ENCODE data around the gene MAST2.

Gene MAST2

DNA sequence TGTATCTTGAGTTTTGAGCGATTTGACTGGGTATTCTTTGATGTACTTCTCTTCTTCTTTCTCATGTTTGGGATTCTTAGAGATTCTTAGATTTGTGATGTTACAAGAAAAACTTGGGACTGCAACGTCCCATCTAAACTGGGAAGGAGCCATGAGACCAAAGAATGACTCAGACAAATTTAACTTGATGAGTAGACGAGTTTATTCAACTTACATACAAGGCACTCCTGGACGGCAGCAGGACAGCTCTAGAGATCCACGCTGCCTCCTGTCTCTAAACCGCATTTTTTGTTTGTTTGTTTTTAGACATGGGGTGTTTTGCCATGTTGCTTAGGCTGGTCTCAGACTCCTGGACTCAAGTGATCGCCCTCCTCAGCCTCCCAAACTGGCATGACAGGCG lies 191.9 kb downstream of the MAST2 start:
- DNase-seq = no peak

DNA sequence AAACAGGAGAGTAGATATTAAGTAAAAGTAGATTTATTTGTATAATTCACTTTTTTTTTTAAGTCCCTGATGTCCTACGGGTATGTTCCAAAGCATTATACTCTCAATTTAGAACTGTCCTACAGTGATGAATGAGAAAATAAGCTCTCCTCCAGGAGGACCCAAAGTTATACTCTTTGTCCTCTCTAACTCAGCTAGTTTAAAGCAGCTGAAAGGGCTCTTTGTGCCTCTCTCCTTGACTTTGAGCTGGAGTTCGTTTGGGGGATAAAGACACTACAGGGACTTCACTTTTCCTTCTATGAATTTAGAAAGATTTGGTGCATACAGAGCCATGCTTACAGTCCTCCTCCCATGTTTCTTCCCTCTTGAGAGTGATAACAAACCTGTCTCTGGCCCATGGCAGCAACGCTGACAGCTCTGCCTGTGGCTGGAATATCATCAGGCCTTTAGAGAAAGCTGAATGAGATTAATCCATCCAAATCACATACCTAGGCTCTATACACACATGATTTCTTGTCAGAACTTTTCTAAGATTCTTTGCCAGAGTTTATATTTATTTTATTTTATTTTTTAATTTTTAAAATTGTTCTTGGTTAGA lies 194.7 kb downstream of the MAST2 start:
- no peak for DNase-seq

DNA sequence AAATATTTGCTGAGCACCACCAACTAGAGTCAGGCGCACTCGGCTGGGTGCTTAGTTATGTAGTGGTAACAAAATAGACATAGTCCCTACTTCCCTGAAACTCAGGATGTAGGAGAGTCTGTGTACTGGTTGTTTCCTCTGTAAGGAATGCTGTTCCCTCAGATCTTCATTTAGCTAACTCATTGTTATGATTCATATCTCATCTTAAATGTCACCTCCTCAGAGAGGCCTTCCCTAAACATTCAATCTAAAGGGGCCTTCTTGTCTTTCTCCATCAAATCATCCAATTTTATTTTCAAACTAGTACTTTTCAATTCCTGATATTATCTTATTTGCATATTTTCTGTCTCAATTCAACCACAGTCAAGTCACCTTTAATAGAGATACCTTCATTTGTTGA lies 196.1 kb downstream of the MAST2 start:
- DNase-seq = no peak

DNA sequence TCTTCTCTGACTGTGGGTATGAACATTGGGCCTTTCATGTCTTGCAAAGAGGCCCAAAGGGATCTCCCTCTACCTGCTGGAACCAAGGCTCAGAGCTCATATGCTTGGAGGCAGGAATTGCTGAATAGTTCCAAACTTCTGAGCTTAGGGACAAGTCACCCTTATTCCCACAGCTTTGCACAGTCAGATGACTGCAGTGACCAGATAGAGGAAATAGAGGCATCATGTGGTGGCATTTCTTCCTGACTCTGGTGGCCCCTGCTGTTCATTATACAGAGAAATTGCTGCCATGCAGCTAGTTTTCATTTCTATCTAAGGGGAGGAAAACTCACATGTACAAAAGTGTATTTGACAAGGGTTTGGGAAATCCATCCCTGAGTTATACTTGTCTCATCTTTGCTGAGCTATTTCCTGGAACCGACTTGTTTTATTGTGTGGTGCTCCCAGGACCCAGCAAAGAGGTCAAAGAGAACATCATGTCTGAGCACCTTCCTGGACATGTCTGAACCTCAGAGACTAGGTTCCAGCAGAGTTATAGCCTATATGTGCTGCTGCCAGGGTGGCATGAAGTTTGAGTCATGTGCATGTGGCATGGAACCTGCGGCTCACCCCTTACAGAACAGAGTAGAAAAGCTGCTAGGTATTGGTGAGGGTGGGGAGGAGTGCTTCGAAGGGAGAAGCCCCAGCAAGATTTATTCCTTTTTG lies 197.8 kb downstream of the MAST2 start:
- DNase-seq = no peak

DNA sequence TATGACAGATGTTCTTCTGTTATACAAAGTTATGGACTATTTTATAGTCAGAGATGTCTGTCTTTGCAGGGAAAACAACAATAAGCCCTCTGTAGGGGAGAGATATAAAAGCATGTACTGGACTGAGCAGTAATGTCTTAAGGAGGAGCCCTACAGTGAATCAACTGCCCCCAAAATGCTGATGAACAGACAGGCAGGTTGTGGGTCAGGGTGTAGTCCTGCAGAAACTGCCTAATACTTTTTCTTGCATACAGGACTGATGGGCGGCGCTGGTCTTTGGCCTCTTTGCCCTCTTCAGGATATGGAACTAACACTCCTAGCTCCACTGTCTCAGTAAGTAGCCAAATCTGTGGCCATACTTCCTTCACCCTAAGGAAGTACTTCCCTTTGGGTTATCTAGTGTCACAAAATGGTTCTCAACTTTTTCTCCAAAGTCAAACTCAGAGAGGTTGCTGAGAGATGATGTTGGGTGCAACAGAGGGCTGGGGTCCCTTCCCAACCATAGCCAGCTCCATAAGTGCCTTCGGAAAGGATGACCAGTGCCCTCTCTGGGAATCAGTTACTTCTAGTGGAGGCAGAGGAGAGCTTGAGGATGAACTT lies 199.2 kb downstream of the MAST2 start:
- DNase-seq = no peak

DNA sequence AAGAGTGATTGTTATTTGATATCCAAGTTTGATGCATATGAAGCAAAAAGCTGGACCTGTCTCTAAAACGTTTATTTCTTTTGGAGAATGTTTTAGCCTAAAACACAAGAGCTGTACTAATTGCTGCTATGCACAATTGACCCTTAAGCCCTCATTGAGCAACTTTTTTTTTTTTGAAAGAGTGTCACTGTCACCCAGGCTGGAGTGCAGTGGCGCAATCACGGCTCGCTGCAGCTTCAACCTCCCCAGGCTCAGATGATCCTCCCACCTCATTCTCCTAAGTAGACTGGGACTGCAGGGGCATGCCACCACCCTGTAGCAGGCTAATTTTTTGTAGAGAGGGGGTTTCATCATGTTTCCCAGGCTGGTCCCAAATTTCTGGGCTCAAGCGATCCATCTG lies 199.9 kb downstream of the MAST2 start:
- no peak for DNase-seq

DNA sequence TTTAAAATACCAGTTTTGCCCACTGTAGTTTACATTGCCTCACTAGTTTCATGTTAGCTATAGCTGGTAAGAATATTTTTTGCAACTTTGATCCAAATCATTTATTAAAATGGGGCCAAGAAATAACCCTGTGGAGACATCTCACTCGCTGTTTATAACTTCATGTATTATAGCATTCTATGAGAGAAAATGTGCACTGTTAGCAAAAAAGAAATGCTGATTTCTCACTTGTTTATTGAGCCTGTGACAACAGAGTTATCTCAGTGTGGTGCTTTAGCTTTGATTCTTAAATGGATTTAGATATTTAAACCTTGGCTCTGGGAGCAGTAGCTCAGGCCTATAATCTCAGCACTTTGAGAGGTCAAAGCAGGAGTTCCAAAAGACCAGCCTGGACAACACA lies 201.1 kb downstream of the MAST2 start:
- no peak for DNase-seq

DNA sequence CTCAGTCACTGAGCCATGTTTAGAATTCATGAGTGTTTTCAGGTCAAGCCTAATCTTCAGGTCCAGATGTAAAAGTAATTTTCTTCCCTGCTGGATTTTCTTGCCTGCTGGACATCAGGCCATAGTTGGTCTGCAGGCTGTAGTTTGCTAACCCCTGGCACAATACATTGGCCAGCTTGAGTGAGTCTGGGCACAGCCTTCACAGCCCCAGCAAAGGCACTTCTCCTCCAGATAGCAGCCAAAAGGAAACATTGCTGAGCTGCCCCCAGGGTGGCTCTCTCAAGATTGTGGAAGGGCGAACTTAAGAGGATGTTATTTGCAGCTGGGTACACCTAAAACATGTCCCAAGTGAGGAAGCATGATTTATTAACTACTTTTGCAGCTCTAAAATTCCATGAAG lies 202.2 kb downstream of the MAST2 start:
- no peak for DNase-seq

DNA sequence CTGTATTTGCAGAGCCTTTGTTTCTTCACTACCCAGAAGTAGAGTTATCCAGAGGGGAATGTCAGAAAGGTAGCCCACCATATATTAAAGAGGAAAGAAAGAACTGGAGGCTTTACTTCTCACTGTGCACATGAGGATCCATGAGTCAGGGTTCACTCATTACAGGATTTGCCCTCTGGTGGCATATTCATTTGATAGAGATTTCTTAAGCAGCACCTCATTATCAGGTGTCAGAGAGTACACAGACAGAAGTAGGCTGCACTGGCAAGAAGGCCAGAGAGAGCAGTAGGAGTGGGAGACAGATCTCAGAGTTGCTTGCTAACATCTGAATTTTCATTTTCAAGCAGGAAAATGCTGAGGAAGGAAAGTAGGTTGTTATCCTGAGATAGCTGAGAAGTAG lies 205.2 kb downstream of the MAST2 start:
- DNase-seq = no peak

DNA sequence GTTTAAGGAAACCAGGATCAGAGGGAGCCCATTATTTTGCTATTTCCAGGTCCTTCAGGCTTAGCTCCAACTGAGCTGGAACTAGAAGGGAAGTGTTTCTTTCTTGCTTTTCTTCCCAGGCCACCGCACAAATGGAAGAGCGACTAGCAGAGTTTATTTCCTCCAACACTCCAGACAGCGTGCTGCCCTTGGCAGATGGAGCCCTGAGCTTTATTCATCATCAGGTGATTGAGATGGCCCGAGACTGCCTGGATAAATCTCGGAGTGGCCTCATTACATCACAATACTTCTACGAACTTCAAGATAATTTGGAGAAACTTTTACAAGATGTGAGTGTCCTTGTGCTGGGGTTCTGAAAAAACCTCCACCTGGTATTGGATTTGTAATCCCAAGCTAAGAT lies 207.2 kb downstream of the MAST2 start:
- no peak for DNase-seq

DNA sequence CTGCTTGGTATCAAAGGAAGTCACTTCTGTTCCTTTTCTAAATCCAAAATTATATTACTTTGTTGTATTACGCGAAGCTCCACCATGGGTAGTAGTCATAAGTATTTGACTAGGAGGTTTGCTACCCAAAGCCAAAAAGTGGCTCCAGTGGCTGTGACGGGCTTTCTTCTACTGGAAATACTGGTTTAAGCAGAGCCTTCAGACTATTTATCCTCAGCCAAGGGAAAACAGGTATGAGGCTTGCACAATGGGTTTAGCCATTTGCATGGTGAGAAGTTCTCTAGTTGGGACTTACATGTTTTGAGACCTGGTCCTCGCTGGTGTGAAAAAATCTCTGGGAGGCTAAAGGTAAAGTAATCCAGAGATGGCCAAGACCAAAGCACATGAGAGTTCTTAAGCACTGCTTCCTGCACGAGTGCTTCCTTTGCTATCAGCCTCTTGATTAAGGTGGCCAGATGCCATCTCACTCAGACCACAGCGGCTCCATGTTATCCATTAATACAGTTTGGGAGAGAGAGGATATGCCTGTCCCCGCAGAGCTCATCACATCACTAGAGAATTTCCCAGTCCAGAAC lies 207.8 kb downstream of the MAST2 start:
- no peak for DNase-seq

DNA sequence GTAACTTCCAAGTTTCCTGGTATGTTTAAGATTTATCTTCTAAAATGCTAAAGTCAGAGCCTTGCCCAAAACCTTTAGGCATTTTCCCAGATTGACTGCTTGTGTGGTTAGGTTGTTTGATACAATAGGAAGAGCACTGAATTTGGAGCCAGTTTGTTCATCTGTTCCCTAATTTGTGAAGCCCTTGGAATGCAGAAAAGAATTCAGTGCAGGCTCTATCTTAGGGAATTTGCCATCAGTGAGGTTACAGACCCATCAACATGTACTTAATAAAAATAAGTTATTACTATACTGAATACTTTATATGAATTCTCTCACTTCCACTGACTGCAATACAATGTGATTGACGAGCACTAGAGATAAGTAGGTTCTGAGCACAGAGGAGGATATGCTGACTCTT lies 208.8 kb downstream of the MAST2 start:
- DNase-seq = no peak

DNA sequence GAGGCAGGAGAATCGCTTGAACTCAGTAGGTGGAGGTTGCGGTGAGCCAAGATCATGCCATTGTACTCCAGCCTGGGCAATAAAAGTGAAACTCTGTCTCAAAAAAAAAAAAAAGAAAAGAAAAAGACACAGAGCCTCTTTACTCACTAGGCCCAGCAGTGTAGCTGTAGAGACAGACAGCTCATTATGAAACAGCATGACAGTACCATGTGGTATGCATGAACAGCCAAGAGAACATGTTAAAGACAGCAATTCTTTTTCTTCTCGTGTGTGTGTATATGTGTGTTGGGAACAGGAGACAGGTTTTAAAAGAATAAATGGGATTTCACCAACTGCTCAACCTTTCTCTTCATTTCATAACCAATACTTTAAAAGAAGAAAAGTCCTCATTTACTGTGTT lies 210.2 kb downstream of the MAST2 start:
- no peak for DNase-seq

DNA sequence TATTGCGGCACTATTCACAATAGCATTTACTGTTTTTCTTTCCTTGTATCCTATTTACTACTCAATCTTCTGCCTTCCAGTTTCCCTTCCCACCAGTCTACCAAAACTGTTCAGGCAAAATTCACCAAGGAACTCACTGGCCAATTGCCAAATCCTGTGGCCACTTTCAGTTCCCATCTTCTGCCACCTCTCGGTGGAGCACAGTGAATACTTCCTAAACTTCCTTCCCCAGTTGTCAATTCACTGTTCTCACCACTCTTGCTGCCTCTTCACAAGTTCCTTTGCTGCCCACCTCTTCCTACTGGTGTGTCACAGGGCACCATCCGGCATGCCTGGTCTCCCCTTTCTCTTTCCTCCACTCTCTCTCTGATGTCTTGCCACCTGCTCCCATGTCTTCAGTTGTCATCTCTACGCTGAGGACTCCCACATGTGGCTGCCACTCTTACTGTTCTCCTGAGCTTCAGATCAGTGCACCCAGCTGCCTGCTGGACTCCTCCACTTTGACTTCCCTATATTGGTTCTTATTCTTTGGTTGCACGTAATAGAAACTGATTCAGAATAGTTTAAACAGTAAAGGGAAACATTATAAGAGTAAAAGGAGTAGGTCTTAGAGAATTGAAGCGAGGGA lies 214.6 kb downstream of the MAST2 start:
- DNase-seq = no peak

DNA sequence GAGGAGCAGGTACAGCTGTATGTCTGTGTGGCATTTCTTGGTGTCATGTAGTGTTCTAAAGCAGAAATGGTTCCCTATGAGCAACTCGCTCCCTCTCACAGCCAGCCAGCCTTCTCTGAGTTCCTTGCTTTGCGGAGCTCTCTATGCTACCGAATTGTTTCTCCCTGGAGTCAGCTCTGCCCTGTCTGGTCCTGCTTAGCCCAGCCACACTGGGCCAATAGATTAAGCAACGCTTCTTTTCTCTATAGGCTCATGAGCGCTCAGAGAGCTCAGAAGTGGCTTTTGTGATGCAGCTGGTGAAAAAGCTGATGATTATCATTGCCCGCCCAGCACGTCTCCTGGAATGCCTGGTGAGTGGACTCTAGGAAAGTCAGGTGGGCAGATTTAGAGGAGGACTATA lies 215.9 kb downstream of the MAST2 start:
- no peak for DNase-seq

DNA sequence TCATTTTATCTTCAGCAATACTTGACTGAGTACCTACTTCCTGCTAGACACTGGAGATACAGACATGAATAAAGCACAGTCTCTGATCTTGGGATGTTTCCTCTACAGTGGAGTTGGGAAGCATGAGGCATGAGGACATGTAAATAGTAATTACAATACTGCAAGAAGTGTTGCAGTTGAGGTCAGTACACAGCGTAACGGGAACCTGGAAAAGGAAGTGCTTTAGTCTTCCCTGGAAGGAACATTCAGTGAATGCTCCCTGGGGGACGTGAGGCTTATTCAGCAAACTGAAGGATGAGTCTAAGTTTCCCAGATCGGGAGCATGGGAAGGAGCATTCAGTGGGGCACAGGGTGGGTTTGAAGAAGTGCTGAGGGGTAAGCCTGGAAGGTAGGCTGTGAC lies 216.6 kb downstream of the MAST2 start:
- no peak for DNase-seq

DNA sequence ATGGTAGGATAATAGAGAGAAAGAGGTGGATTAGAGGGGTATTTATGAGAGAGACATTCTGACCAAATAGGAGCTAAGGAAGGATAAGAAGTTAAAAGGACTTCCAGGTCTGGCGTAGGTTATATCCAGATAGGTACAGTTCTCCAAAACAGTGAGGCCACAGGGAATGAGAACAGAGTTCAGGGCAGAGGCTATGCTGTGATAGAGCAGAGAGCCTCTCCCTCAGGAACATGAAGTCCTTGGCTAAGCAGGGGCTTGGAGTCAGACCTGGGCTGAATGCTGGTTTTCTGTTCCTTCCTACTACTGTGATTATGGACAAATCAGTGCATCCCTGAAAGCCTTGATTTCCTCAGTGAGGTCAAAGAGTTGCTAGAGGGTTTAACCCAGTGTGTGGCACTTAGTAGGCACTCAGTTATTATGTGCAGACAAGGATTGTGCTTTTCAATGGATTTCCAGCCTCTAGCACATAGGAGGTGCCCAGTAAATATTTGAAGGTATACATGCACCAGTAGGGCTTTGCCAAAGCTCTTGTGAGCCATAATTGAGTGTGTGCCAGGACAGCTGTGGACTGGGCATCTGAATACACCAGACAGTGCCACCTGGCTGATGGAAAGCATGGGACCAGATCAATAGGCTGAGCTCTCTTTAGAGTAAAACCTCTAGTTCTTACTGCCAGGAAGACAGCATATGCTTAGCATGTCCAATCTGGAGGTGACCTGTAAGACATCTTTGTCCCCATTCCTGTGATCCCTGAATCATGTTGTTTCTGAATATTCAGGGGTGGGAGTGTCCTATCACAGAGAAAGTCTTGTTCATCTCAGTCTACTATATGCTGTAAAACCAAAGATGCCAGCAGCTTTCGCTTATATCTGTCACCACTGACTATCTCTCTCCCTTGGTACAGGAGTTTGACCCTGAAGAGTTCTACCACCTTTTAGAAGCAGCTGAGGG lies 217.9 kb downstream of the MAST2 start:
- DNase-seq = no peak

DNA sequence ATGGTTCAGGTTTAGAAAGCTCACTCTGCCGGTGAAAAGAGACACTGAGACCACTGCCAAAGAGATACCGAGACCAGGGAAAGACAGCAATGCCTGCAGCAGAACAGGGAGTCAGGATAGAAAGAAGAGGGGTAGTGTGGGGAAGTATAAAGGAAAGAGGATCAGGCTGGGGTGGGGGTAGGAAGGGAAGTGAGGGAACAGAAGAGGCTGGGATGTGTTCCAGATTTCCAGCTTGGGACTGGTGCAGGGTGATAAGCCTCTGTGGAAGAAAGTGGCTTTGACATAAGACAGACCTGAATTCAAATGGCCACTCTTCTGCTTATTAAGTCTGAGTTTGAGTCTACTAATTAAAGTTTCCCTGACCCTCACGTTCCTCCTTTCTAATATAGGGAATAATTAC lies 223.1 kb downstream of the MAST2 start:
- DNase-seq = no peak

DNA sequence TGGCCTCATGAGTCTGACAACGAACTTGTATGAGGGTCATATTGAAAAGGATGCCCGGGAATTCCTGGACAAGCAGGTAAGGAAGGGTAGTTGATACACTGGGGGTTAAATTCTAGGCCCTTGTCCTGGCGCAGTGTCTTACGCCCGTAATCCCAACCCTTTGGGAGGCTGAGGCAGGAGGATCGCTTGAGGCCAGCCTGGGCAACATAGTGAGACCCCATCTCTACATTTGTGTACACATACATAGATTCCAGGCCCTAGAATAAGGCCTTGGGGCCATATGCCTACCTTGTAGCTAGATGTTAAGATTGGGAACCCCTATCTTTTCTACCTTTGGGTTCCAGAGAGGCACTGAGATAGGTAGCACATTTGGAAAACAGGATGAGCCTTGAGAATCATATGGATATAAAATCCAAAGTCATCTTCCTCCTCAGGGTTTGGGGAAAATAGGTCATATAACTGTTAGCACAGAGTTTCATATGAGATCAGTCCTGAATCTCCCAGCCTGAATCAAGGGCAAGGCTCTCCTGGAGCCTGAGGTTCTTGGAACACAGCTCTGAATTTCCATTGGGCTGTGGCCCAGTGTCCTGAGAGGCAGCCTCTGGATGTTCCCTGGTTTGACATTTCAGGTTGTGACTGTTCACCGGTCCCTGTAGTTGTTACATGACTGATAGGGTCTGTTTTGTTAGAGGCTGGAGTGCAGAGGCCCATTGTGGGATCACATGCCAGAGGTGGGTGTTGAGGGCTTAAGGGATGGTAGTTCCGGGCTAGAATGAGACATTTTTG lies 224.6 kb downstream of the MAST2 start:
- DNase-seq = no peak

DNA sequence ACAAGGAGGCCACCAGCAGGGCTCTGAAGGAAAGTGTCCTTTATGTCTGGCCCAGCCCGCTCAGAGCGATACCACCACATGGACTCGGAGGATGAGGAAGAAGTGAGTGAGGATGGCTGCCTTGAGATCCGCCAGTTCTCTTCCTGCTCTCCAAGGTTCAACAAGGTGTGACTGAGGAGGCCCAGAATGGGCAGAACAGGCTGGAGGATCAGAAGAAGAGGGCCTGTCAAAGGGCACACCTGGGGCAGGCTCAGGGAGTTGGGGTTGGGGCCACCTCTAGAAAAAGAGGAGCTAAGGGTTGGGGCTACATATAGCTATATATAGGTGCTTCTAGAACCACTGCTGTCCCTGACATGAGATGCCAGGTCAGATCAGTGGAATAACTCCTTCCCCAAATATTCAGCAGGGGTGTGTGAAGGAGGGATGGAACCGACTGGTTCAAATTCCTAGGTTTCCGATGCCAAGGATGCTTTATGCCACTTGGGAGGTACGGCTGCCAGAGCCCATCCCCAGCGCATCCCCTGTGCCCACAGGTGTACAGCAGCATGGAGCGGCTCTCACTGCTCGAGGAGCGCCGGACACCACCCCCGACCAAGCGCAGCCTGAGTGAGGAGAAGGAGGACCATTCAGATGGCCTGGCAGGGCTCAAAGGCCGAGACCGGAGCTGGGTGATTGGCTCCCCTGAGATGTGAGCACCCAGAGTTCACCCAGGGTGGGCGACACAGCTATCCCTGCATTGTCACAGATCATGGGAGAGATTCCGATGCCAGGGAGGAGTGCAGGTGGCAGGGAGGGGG lies 226.9 kb downstream of the MAST2 start:
- no peak for DNase-seq

All from DMS 273 treated with DMSO at 0.1 percent for 48 hours (cell line).